Measurements from ENCODE around the gene TKFC.

TKFC gene

GRCh38 chr11:61345954-61346843, 13.2 kb downstream of the TKFC start:
- no peak for DNase-seq

- DNase-seq = no peak
These were observed 15.0 kb downstream of the TKFC start for GRCh38 chr11:61347916-61348461.

- no peak for DNase-seq
These were observed 16.2 kb downstream of the TKFC start for GRCh38 chr11:61349189-61349751.

- DNase-seq = no peak
These were observed 16.9 kb downstream of the TKFC start for GRCh38 chr11:61349916-61350315.

GRCh38 chr11:61350336-61350735, 17.3 kb downstream of the TKFC start:
- no peak for DNase-seq

GRCh38 chr11:61350803-61351202, 17.8 kb downstream of the TKFC start:
- no peak for DNase-seq

- no peak for DNase-seq
These were observed 19.0 kb downstream of the TKFC start for GRCh38 chr11:61352038-61352437.

GRCh38 chr11:61353131-61354067, 20.4 kb downstream of the TKFC start:
- no peak for DNase-seq

- no peak for DNase-seq
These were observed 21.2 kb downstream of the TKFC start for GRCh38 chr11:61354208-61354607.

GRCh38 chr11:61356706-61357105, 23.7 kb downstream of the TKFC start:
- DNase-seq = no peak

GRCh38 chr11:61357233-61357893, 24.3 kb downstream of the TKFC start:
- DNase-seq = no peak

- DNase-seq = no peak
These were observed 24.8 kb downstream of the TKFC start for GRCh38 chr11:61357894-61358239.

- DNase-seq = no peak
These were observed 25.5 kb downstream of the TKFC start for GRCh38 chr11:61358566-61358965.

GRCh38 chr11:61359516-61359915, 26.5 kb downstream of the TKFC start:
- DNase-seq = no peak

GRCh38 chr11:61361237-61361740, 28.3 kb downstream of the TKFC start:
- DNase-seq = no peak

- peak; percentile 73 to 96 (median 82) for DNase-seq
These were observed 28.9 kb downstream of the TKFC start, which contains the start of the genes CYB561A3 and TMEM138 for GRCh38 chr11:61361741-61362541. TSS of gene CYB561A3 (minus strand) at chr11:61361882. CDS start at chr11:61356713, 5,169 bp downstream. TSS of gene TMEM138 (plus strand) at chr11:61362374. CDS start at chr11:61364391, 2,017 bp downstream.

GRCh38 chr11:61362542-61362875, 29.5 kb downstream of the TKFC start:
- DNase-seq = peak in 3 of 5 experiments; percentile 12 to 76 (median 16)

- no peak for DNase-seq
These were observed 31.1 kb downstream of the TKFC start for GRCh38 chr11:61364012-61364675.

- no peak for DNase-seq
These were observed 34.4 kb downstream of the TKFC start for GRCh38 chr11:61367406-61367805.

GRCh38 chr11:61368646-61369045, 35.6 kb downstream of the TKFC start:
- no peak for DNase-seq
